HG03175 (cell line): ENCODE data around the gene CA12.
A peak's percentile ranks its signal among the peaks of the same experiment; 100 is the strongest.

Experiments used
- ATAC-seq: cut with Tn5 transposase; IDR thresholded peaks from one replicate; pipeline ENCODE4 v1.9.1; 2021; ENCODE audit warnings: mild to moderate bottlenecking, moderate library complexity; ENCODE audit not compliant: unreplicated experiment

CA12 gene

GRCh38 chr15:63313825-63314224 is 67.8 kb downstream of the CA12 start:
- no peak for ATAC-seq

- ATAC-seq: no peak
These were observed 69.4 kb downstream of the CA12 start for GRCh38 chr15:63312286-63312685.

DNA sequence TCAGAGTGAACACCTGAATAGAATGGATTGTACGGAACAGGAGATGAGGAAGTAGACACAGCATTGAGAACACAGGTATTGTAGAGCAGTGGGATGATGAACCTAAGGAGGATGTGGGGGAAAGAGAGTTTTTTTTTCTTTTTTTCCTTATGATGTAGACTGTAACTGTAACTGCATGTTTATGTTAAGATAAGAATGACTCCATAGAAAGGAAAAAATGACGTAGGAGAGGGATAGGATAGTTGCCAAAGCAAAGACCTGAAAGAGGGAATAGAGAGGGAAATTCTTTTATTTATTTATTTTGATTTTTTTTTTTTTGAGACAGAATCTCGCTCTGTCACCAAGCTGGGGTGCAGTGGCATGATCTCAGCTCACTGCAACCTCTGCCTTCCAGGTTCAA is 71.0 kb downstream of the CA12 start:
- ATAC-seq: no peak

- no peak for ATAC-seq
These were observed 72.7 kb downstream of the CA12 start for GRCh38 chr15:63308947-63309346.

GRCh38 chr15:63308491-63308890 is 73.2 kb downstream of the CA12 start:
- no peak for ATAC-seq

- ATAC-seq: no peak
These were observed 75.1 kb downstream of the CA12 start for GRCh38 chr15:63306492-63307073.

DNA sequence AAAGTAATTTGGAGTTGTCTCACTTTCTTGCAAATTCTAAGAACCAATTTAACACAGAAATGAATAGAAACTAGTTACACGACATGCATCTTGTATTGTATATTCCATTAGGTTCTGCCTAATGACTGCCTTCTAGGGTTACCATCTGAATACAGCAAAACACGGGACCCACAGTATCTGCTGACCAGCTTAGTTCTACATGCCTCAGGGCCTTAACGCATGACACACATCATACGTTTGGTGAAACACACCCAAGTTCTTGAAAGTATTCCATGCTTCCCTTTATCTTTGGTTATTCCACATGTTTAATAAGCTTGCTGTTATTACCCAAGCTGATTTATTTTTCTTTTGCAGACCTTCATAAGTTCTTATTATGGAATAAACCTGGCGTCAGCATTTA is 76.4 kb downstream of the CA12 start:
- no peak for ATAC-seq

- ATAC-seq: no peak
These were observed 80.6 kb downstream of the CA12 start for GRCh38 chr15:63301088-63301487.

DNA sequence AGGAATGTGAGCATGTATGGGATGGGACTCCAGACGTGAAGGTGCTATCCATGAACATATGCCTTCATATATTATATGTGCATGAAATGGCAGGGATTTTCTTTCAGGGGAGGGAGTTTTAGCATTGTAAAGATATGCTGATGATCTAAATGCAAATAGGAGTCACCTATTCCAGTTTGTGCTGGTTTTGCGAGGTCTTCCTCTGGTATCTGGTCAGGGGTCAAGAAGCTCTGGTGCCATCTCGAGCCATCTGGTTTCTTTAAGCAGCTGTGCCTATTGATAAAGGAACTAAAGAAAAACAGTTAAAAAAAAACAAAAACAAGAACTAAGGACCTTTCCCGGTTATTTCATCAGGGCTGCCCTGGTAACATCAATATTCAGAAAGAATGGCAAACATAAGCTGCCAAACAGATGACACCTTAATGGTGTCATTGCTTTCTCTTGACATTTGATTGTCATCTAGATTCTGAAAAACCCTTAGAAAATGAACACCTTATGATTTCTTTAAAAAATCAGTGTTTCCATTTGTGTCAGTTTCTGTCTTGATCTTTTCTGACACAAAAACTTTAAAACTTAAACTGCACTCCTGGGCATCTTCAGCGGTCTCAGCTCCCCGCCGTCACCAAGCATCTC is 81.6 kb downstream of the CA12 start:
- ATAC-seq: no peak

GRCh38 chr15:63296195-63296594 is 85.5 kb downstream of the CA12 start:
- ATAC-seq: no peak

- no peak for ATAC-seq
These were observed 86.3 kb downstream of the CA12 start for GRCh38 chr15:63295341-63295740.

DNA sequence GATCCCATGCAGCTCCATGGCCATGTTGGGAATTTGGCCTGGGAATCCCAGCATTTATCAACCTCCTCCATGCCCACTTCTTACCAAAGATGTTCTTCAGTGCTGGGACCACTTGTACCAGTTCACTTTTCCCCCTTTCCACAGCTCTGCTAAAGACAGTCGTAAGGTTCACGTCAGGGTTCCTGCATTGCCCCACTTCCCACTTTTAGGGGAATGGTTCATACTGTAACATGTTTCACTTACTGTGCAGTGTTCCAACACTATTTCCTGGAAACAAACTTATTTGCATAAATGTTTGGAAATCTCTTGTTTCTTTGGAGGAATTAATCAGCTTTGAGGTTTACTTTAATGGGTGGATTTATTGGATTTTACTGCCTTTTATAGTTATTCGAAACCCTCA is 87.3 kb downstream of the CA12 start:
- no peak for ATAC-seq

DNA sequence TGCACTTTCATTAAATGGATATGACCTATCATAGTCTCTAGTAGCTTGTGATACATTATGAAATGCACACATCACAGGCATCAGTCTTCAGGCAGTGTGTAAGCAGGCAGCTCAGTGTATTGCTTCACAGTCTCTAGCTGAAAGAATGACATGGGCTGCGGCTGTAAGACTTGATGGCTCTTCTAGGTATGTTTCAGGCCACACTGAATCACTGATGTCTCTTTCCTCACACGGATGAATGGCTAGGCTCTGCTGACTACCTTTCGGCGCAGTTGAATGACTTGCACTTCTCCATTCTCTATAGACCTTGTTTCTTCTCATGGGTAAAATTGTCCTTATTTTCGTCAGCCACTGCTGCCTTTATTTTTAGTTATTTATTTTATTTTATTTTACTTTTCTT is 88.9 kb downstream of the CA12 start:
- no peak for ATAC-seq

- ATAC-seq: no peak
These were observed 89.4 kb downstream of the CA12 start for GRCh38 chr15:63292241-63292640.

GRCh38 chr15:63291507-63291906 is 90.1 kb downstream of the CA12 start:
- no peak for ATAC-seq

- no peak for ATAC-seq
These were observed 92.8 kb downstream of the CA12 start for GRCh38 chr15:63288778-63289378.

DNA sequence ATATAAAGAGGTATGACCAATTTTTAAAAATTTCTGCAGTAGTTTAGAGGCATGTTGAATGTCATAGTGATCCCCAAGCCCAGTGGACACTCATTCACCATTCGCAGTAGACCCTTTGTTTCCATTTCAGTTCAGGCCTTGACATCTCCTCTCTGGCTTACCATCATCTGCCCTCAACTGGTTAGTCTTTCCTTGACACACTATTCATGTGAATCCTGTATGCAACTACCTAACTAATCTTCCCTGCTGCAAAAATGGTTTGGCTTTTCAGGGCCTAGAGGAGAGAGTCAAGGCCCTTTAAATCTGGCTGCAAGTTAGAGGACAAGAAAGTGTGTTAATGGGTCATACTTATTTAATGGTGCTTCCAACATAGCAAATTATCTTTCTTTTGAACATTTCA is 93.3 kb downstream of the CA12 start:
- no peak for ATAC-seq

DNA sequence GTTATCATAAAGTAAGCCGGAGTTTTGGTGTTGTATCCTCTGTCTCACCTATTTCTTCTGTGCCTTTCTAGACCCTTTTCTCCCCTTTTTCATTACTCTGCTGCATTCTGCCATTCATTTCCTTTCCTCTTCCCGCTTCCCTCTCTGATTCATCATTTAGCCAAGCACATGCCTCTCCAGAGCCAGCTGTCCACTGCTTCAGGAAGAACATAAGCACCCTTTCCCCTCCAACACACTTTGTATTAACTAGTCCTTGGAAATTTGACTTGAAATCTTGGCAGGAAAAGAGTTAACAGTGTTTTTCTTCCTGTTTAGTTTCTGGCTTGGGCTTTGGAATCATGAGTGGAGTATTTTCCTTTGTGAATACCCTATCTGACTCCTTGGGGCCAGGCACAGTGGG is 94.5 kb downstream of the CA12 start:
- ATAC-seq: no peak

DNA sequence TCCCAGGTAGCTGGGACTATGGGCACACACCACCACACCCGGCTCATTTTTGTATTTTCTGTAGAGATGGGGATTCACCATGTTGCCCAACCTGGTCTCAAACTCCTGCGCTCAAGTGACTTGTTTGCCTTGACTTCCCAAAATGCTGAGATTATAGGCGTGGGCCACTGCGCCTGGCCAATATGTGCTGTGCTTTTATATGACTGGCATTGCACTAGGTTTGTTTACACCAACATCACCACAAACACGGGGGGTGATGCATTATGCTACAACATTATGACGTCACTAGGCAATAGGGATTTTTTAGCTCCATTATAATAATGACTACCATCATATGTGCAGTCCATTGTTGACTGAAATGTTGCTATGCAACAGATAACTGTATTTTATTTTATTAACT is 97.3 kb downstream of the CA12 start:
- ATAC-seq: no peak

- no peak for ATAC-seq
These were observed 98.5 kb downstream of the CA12 start for GRCh38 chr15:63283126-63283525.

GRCh38 chr15:63277893-63278456 is 103.7 kb downstream of the CA12 start:
- peak; percentile 34 for ATAC-seq
